A204.1 (cell line): Measurements from ENCODE around the gene BTNL8.
"Not testable (repeated sequence)": the region's sequence is repeated elsewhere in the genome, so short reads cannot be mapped to it uniquely, and the experiment has no call there.

Source experiments
- FAIRE-seq: peaks from 2 replicates; lab custom pipeline; 2012; peaks lifted over from hg19 to GRCh38; lab: Jason Lieb, UNC

The BTNL8 gene

GRCh38 chr5:180875860-180876426 lies 23.0 kb upstream of the BTNL8 start:
- FAIRE-seq = no peak

- not testable (repeated sequence) for FAIRE-seq
Observed at GRCh38 chr5:180885845-180886529, 13.0 kb upstream of the BTNL8 start.

- FAIRE-seq = no peak
Observed at GRCh38 chr5:180889381-180889780, 9.6 kb upstream of the BTNL8 start.

- not testable (repeated sequence) for FAIRE-seq
Observed at GRCh38 chr5:180895330-180895729, 3.6 kb upstream of the BTNL8 start.

GRCh38 chr5:180900178-180900577 lies 1.2 kb downstream of the BTNL8 start:
- FAIRE-seq = no peak

- no peak for FAIRE-seq
Observed at GRCh38 chr5:180901319-180902009, 2.5 kb downstream of the BTNL8 start.

- no peak for FAIRE-seq
Observed at GRCh38 chr5:180908400-180908799, 9.4 kb downstream of the BTNL8 start.

- no peak for FAIRE-seq
Observed at GRCh38 chr5:180908998-180909731, 10.2 kb downstream of the BTNL8 start.

GRCh38 chr5:180909782-180910181 lies 10.8 kb downstream of the BTNL8 start:
- no peak for FAIRE-seq

- no peak for FAIRE-seq
Observed at GRCh38 chr5:180910182-180910581, 11.2 kb downstream of the BTNL8 start.

- no peak for FAIRE-seq
Observed at GRCh38 chr5:180910735-180911134, 11.8 kb downstream of the BTNL8 start.

GRCh38 chr5:180914646-180915045 lies 15.7 kb downstream of the BTNL8 start:
- no peak for FAIRE-seq

- no peak for FAIRE-seq
Observed at GRCh38 chr5:180915924-180916323, 17.0 kb downstream of the BTNL8 start.

- FAIRE-seq = no peak
Observed at GRCh38 chr5:180918380-180918779, 19.4 kb downstream of the BTNL8 start.

GRCh38 chr5:180920710-180921109 lies 21.8 kb downstream of the BTNL8 start:
- FAIRE-seq = no peak

GRCh38 chr5:180922932-180923331 lies 24.0 kb downstream of the BTNL8 start:
- FAIRE-seq = no peak

GRCh38 chr5:180932660-180933059 lies 33.7 kb downstream of the BTNL8 start:
- FAIRE-seq = no peak

- no peak for FAIRE-seq
Observed at GRCh38 chr5:180935203-180935602, 36.2 kb downstream of the BTNL8 start.

- FAIRE-seq = no peak
Observed at GRCh38 chr5:180938294-180938693, 39.3 kb downstream of the BTNL8 start.

- no peak for FAIRE-seq
Observed at GRCh38 chr5:180950291-180950949, 51.5 kb downstream of the BTNL8 start.

- no peak for FAIRE-seq
Observed at GRCh38 chr5:180959661-180960060, 60.7 kb downstream of the BTNL8 start.

GRCh38 chr5:180960209-180960608 lies 61.2 kb downstream of the BTNL8 start:
- no peak for FAIRE-seq
